Measurements from ENCODE around the gene TEAD4. TPM values are rescaled to one million over a fixed set of nuclear protein-coding genes. Genes with fewer than 3 reads are reported as not detected.
A peak's percentile ranks its signal among the peaks of the same experiment; 100 is the strongest.

Gene TEAD4
- total and polyA plus RNA-seq, 12 donors: 4.7 to 45.6 (median 11.4) TPM

GRCh38 chr12:3040663-3041544, 81.7 kb downstream of the TEAD4 start:
- Histone ChIP-seq H3K27ac (no peak overlapping the region), H3K36me3 (peaks cover 0 to 43% (median 0%) of the 10 kb centered on the region in 9 donors), H3K4me3 (no peak overlapping the region), H3K27me3 (no peaks in the 10 kb centered on the region), H3K9me3 (no peaks in the 10 kb centered on the region), H3K4me1 (peaks cover 4 to 28% (median 10%) of the 10 kb centered on the region in 9 donors)
- DNase-seq (no peak), ATAC-seq (peak in 1 of 8 donors; percentile 2)
- TF ChIP-seq, protein P1, sequence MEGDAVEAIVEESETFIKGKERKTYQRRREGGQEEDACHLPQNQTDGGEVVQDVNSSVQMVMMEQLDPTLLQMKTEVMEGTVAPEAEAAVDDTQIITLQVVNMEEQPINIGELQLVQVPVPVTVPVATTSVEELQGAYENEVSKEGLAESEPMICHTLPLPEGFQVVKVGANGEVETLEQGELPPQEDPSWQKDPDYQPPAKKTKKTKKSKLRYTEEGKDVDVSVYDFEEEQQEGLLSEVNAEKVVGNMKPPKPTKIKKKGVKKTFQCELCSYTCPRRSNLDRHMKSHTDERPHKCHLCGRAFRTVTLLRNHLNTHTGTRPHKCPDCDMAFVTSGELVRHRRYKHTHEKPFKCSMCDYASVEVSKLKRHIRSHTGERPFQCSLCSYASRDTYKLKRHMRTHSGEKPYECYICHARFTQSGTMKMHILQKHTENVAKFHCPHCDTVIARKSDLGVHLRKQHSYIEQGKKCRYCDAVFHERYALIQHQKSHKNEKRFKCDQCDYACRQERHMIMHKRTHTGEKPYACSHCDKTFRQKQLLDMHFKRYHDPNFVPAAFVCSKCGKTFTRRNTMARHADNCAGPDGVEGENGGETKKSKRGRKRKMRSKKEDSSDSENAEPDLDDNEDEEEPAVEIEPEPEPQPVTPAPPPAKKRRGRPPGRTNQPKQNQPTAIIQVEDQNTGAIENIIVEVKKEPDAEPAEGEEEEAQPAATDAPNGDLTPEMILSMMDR (IDR thresholded peaks at IDR 0.05): no peak
- intact Hi-C loops (cut with DNase I): loop anchor here in 2 of 10 donors (2.0 to 5.0 kb wide), 2 partner anchors 154 to 156 kb away; no protein-coding TSS in a partner anchor
- 87 to 90% methylated on average over 29 of the region's 29 CpGs for WGBS, 2 donors

DNA sequence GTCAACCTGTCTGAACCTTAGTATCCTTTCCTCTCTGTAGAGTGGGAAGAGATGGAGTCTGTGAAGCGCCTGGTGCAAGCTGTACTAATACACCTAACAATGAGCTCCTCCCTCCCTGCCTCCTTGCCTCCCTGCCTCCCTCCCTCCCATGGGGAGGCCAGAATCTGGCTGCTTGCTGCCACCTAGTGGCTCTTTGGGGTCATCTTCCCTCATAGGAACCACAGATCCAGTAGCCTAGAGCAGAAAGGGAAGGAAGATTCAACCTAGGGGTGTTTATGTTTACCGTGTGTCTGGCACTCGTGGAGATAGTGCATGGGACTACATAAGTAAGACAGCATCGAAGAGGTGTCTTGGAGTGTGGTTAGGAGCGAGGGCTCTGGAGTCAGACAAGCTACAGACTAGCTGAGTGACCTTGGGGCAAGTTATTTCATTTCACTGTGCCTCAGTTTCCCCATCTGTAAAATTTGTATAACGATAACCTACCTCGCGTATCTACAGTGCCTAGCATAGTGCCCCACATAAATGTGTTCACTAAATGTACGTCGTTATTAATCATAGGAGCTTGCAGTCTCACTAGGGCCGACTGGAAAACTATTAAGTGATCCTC, 82.5 kb downstream of the TEAD4 start:
- H3K27me3 ChIP-seq: no peaks in the 10 kb centered on the region
- peak overlapping the region in 1 of 10 donors; percentile 46 for H3K27ac ChIP-seq
- DNase-seq: peak in 1 of 2 donors; percentile 47
- 69 to 71% methylated on average over 11 of the region's 11 CpGs for WGBS, 2 donors
- H3K9me3 ChIP-seq: no peaks in the 10 kb centered on the region
- H3K4me1 ChIP-seq: peaks cover 4 to 29% (median 10%) of the 10 kb centered on the region in 9 donors
- H3K36me3 ChIP-seq: peaks cover 0 to 43% (median 0%) of the 10 kb centered on the region in 9 donors
- ATAC-seq: peak; percentile 9 to 74 (median 44)
- no peak overlapping the region for H3K4me3 ChIP-seq
- intact Hi-C loops (cut with DNase I): loop anchor here in 2 of 10 donors (2.0 to 5.0 kb wide), 2 partner anchors 154 to 157 kb away; no protein-coding TSS in a partner anchor
- TF ChIP-seq, protein P1 (IDR thresholded peaks at IDR 0.05): peak; percentile 31 to 76 (median 67)

DNA sequence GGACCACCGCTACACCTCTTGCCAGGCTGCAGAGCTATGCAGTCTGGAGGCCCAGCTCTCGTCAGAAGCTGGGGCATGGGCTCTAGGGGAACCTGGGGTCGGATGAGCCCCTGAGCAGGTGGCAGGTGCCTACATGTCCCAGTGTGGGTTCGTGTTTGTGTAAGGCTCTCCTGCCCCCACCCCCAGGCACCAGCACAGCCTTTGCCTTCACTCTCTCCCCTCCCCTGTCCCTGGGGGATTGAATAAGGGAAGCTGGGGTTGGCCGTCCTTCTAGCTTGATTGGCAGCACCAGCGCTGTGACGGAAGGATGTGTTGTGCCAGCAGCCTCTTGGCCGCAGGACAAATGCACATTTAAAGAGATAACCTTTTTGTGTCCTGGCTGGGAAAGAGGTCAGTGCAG, 83.2 kb downstream of the TEAD4 start:
- Histone ChIP-seq H3K4me1 (peaks cover 4 to 35% (median 11%) of the 10 kb centered on the region in 9 donors), H3K27ac (peak overlapping the region in 1 of 10 donors; percentile 46), H3K9me3 (no peaks in the 10 kb centered on the region), H3K27me3 (no peaks in the 10 kb centered on the region), H3K36me3 (peaks cover 0 to 39% (median 0%) of the 10 kb centered on the region in 9 donors), H3K4me3 (no peak overlapping the region)
- TF ChIP-seq, protein P1 (IDR thresholded peaks at IDR 0.05): no peak
- intact Hi-C loops (cut with DNase I): loop anchor here in 1 of 10 donors (5.0 kb wide), 1 partner anchor 155 kb away; no protein-coding TSS in a partner anchor
- DNase-seq: peak; percentile 49 to 63
- ATAC-seq: peak; percentile 8 to 62 (median 48)
- WGBS, 2 donors: 44 to 48% methylated on average over 8 of the region's 8 CpGs

- intact Hi-C loops (cut with DNase I): loop anchor here in 1 of 10 donors (5.0 kb wide), 1 partner anchor 156 kb away; no protein-coding TSS in a partner anchor
- no peak for DNase-seq
- WGBS, 2 donors: 85 to 88% methylated on average over 4 of the region's 4 CpGs
- TF ChIP-seq, protein P1 (IDR thresholded peaks at IDR 0.05): no peak
- no peak overlapping the region for H3K4me3 ChIP-seq
- H3K4me1 ChIP-seq: peaks cover 4 to 39% (median 15%) of the 10 kb centered on the region in 9 donors
- H3K9me3 ChIP-seq: no peaks in the 10 kb centered on the region
- H3K36me3 ChIP-seq: peaks cover 0 to 34% (median 0%) of the 10 kb centered on the region in 9 donors
- peak in 1 of 8 donors; percentile 1 for ATAC-seq
- H3K27me3 ChIP-seq: no peaks in the 10 kb centered on the region
- no peak overlapping the region for H3K27ac ChIP-seq
These were observed 83.6 kb downstream of the TEAD4 start for GRCh38 chr12:3042826-3043225.

Measured in heart right ventricle (tissue), 16 donors.